ENCODE results near the gene ING1.

ING1 gene

GRCh38 chr13:110770678-110771077 lies 57.2 kb downstream of the ING1 start:
- no peak for TF ChIP-seq CTCF (IDR thresholded peaks at IDR 0.05; ENCODE audit: poor library complexity, severe bottlenecking)

GRCh38 chr13:110771194-110771593 lies 57.7 kb downstream of the ING1 start:
- no peaks in the 10 kb centered on the region for H3K27me3 ChIP-seq (ENCODE audit: insufficient read depth, poor library complexity, severe bottlenecking)

More at GRCh38 chr13:110770678-110771077, 57.2 kb downstream of the ING1 start:
- no peak for ATAC-seq (ENCODE audit: low read depth)
- Histone ChIP-seq H3K27me3 (ENCODE audit: insufficient read depth, poor library complexity, severe bottlenecking) (no peaks in the 10 kb centered on the region), H3K36me3 (ENCODE audit: low read depth) (no peaks in the 10 kb centered on the region), H3K9me3 (ENCODE audit: severe bottlenecking) (no peaks in the 10 kb centered on the region), H3K4me1 (ENCODE audit: insufficient read depth, poor library complexity, severe bottlenecking) (no peaks in the 10 kb centered on the region), H3K4me3 (ENCODE audit: severe bottlenecking) (no peak overlapping the region), H3K27ac (ENCODE audit: poor library complexity, severe bottlenecking) (no peak overlapping the region)
- DNase-seq (ENCODE audit: low spot score), result no peak

GRCh38 chr13:110772091-110772984 lies 58.8 kb downstream of the ING1 start:
- Histone ChIP-seq H3K4me3 (ENCODE audit: severe bottlenecking) (no peak overlapping the region), H3K4me1 (ENCODE audit: insufficient read depth, poor library complexity, severe bottlenecking) (no peaks in the 10 kb centered on the region), H3K27me3 (ENCODE audit: insufficient read depth, poor library complexity, severe bottlenecking) (no peaks in the 10 kb centered on the region), H3K36me3 (ENCODE audit: low read depth) (no peaks in the 10 kb centered on the region), H3K9me3 (ENCODE audit: severe bottlenecking) (no peaks in the 10 kb centered on the region), H3K27ac (ENCODE audit: poor library complexity, severe bottlenecking) (no peak overlapping the region)
- no peak for ATAC-seq (ENCODE audit: low read depth)
- DNase-seq (ENCODE audit: low spot score), result no peak
- no peak for TF ChIP-seq CTCF (IDR thresholded peaks at IDR 0.05; ENCODE audit: poor library complexity, severe bottlenecking)

More at GRCh38 chr13:110771194-110771593, 57.7 kb downstream of the ING1 start:
- TF ChIP-seq CTCF (IDR thresholded peaks at IDR 0.05; ENCODE audit: poor library complexity, severe bottlenecking), result no peak
- DNase-seq (ENCODE audit: low spot score) (no peak), ATAC-seq (ENCODE audit: low read depth) (no peak)
- H3K4me1 ChIP-seq (ENCODE audit: insufficient read depth, poor library complexity, severe bottlenecking), result no peaks in the 10 kb centered on the region
- H3K36me3 ChIP-seq (ENCODE audit: low read depth), result no peaks in the 10 kb centered on the region
- H3K27ac ChIP-seq (ENCODE audit: poor library complexity, severe bottlenecking), result no peak overlapping the region
- no peak overlapping the region for H3K4me3 ChIP-seq (ENCODE audit: severe bottlenecking)
- no peaks in the 10 kb centered on the region for H3K9me3 ChIP-seq (ENCODE audit: severe bottlenecking)
